ENCODE results near the gene SAMD4A.

The SAMD4A gene

DNA sequence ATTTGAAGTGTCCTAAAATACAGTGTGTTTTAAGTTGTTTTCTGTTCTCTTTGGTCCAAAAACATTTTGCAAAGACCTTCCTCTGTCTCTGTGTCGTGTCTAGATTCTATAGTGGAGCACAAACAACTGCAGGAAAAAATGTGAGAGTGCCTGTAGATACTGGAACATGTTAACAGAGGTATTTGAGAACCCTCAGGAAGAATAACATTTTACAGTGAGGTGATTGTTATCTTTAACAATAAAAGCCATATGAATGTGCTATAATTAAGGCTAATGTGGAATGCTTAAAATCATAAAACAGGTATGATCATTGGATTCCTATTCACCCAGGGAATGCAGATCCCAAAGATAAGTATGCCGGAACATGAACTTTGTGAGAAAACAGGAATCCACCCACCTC lies 98.0 kb downstream of the SAMD4A start:
- DNase-seq, result no peak

DNA sequence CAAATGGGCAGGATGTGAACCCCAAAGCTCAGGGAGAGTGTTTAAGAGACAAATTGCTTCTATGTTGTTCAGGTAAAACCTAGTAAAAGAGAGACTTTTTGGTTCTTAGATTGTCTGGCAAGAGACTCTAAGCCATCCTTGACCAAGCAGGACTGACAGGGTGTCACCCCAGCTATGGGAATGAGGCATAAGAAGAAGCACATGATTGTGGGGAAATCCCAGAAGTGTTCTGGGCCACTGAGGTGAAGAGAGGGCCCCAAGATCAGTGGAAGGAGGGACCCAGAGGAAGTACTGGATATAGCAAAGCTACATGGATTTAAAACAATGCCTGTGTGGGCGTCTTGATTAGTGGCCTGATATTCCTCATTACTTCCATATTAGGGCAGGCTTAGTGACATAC lies 99.0 kb downstream of the SAMD4A start:
- no peak for DNase-seq

GRCh38 chr14:54667026-54667744 lies 100.3 kb downstream of the SAMD4A start:
- DNase-seq, result no peak

DNA sequence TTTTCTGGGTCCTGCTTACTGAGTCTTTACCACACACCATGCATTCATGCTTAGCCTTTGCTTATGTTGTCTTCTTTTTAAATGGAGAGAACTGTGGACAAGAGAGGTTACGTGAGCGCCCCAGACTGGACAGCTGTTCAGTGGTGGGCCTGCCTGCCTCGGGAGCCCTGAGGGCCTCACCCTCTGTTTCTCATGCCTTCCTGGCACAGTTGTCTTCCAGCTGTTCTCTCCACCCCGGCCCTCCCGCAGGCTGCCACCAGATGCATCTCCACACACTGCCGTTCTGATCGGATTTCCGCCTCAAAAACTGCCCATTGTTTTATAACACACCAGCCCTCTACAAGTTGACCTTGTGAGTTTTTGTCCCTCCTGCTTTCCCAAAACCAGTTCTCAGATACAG lies 100.8 kb downstream of the SAMD4A start:
- DNase-seq, result no peak

GRCh38 chr14:54669721-54670561 lies 103.0 kb downstream of the SAMD4A start:
- peak; percentile 68 for DNase-seq

DNA sequence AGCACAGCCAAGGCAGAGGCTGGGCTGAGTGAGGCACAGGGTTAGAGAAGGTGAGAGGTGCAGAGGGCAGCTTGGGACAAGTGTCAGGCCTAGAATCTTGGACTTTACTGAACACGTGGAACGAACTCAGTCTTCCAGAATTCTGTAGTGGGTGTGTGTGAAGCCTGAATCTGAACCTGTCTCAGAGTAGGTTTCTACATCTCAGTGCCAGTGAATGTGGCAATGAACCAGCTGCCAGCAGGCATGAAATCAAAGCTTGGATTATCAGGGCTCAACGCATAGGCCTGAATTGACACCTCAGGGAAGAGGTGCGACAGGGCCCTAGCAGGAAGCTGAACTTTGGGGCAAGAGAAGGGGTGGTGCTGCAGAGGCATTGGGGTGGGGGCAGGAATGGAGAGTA lies 104.6 kb downstream of the SAMD4A start:
- DNase-seq, result no peak

GRCh38 chr14:54672181-54672580 lies 105.3 kb downstream of the SAMD4A start:
- DNase-seq, result no peak

DNA sequence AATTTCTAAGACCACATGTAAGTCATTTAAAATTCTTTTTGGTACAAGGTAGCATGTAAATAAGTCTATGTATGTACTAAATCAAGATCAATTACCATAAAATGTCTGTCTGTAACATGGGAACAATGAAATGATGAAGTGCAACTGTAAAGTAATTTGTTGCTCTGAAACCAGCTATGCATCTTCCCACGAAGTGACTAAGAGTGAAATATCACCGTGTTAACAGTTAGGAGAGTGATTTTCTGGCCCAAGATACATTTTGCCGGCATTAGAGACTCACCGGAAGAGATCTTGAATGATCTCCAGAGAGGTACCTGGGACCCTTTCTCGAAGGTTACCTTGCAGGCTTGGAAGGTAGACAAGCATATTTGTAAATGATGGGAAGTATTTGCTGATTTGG lies 105.8 kb downstream of the SAMD4A start:
- no peak for DNase-seq

GRCh38 chr14:54673193-54674045 lies 106.5 kb downstream of the SAMD4A start:
- no peak for DNase-seq

DNA sequence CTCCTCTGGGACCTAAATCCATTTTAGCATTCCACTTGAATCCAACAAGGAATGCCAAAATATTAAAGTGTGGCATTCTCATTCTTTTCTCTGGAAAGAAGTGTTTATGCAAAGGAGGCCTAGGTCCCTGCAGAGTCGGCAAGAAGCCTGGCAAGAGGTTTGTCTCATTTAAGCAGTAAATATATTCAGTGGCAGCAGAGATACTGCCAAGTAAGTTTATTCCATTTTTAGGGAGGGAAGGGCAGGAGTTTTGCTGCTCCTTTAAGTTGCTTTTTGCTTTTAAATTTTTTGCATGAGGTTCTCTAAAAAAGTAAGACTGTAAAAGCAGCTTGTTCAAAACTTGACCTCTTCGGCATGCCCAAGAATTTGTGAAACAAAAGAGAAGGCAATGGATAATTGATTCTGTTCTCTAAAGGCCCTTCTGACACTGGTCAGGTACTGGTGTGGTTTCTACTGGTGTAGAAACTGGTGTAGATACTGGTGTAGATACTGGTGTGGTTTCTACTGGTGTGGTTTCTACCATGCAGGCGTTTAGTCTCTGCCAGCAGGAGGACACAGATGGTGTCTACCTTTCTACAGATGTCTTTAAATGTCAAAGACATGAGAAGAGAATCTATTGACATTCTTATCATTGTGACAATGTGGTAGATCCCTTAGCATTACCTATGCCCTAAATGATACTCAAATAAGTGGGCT lies 107.3 kb downstream of the SAMD4A start:
- no peak for DNase-seq

- no peak for DNase-seq
These were observed 108.6 kb downstream of the SAMD4A start for GRCh38 chr14:54675236-54676128.

GRCh38 chr14:54676812-54677708 lies 110.1 kb downstream of the SAMD4A start:
- no peak for DNase-seq

- DNase-seq, result no peak
These were observed 113.7 kb downstream of the SAMD4A start for GRCh38 chr14:54680651-54681050.

- no peak for DNase-seq
These were observed 114.9 kb downstream of the SAMD4A start for GRCh38 chr14:54681811-54682261.

DNA sequence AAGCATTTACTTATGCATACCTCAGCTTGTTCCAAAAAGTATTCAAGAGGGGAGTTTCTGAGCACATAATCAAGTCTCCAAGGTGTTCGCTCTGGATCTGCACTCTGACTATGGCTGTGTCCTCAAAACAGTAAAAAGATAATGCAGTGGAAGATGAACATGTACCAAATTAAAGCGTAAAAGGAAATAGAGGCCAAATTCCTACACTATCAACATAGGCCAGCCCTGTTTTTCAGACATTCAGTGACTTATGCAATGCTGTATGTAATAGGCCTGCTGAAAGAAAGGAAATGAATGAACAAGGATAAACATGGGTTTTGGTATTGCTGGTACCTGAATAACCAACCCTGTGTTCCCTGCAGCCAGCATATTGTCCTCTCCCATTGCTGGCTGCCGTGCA lies 115.7 kb downstream of the SAMD4A start:
- no peak for DNase-seq

GRCh38 chr14:54683882-54684794 lies 117.2 kb downstream of the SAMD4A start:
- no peak for DNase-seq

DNA sequence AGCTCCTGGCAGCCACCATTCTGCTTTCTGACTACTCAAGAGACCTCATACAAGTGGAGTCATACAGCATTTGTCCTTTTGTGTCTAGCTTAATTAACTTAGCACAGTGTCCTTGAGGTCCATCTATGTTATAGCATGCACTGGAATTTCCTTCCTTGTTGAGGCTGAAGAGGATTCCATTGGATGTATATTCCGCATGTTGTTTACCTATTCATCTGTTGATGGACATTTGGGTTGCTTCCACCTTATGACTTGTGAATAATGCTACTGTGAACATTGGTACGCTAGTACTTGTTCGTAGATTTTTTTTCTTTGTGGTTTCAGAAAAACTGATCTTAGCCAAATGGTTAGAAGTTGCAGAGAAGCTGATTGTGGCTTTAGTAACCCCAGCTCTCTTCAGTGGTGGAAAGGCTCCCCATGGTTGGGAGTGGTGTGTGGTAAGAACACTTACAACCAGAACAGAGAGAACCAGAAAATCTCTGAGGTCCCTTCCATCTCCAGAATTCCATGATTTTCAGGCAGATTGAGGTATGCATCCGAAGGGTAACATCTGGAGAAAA lies 118.4 kb downstream of the SAMD4A start:
- no peak for DNase-seq

DNA sequence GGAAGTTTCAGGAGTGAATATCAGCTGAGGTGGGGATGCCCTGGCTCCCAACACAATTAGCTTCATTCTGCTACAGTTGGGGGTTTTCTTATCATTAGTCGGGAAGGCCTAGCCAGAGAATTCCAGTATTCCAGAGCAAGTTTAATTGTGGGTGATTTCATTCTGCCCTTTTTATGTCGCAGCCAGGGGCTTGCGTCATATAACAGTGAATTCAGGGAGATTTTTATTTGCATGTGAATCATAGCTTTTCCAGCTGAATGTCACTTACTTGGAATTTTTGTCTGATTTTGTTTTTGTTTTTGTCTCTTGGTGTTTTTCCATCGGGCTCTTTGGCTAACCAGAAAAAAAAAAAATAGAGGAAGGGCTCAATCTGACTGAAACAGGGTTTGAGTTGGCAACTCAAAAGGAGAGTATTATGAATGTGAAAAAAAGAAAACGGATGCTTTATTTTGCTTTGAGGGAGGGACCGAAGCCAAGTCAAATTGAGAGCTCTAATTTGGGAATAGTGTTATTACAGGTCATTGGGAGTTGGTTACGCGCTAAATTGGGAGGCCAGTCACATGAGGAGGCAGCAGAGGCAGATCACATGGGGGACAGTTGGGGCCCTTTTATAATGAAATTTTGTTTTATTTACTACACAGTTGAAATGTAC lies 119.4 kb downstream of the SAMD4A start:
- no peak for DNase-seq

All from NK-92 treated with Interleukin-12 subunit alpha and Interleukin-12 subunit beta, amount 100 ng/mL, for 24 hours (cell line).